KBM-7 (cell line): ENCODE measurements around the gene THBS3.
"Not testable (repeated sequence)": the region's sequence is repeated elsewhere in the genome, so short reads cannot be mapped to it uniquely, and the experiment has no call there.

ENCODE experiments used
- DNase-seq: peaks from one replicate; pipeline ENCODE4 v3.0.0-alpha.2; 2015
- in situ Hi-C: fragments of 300-500 bp; cut with MboI; formaldehyde crosslinking; loops from 2 replicates; pipeline ENCODE4 v1.14.3; 2020; ENCODE audit warnings: low sequenced_read_pairs, low pct_unique_long_range_greater_than_20kb, mixed read lengths

THBS3 gene

GRCh38 chr1:155207806-155208540 is at the start of gene THBS3:
THBS3 (minus strand) TSS chr1:155207897; CDS start chr1:155207876, 21 bp downstream.
- in situ Hi-C loops, result no loop called here

GRCh38 chr1:155256058-155256852 is 48.6 kb upstream of the THBS3 start:
- no peak for DNase-seq
- in situ Hi-C loops, result no loop called here

More at GRCh38 chr1:155207806-155208540, at the start of gene THBS3:
- no peak for DNase-seq

- in situ Hi-C loops, result no loop called here
- DNase-seq, result peak; percentile 76
These were observed 47.7 kb upstream of the THBS3 start, which contains the start of gene ENTREP3 for GRCh38 chr1:155255243-155256007. ENTREP3 (minus strand) TSS chr1:155255483; CDS start chr1:155254877, 606 bp downstream.

- no peak for DNase-seq
- in situ Hi-C loops, result no loop called here
These were observed 47.1 kb upstream of the THBS3 start for GRCh38 chr1:155254714-155255242.

GRCh38 chr1:155254228-155254713 is 46.6 kb upstream of the THBS3 start:
- in situ Hi-C loops, result no loop called here
- DNase-seq, result no peak

- in situ Hi-C loops, result no loop called here
- DNase-seq, result no peak
These were observed 46.1 kb upstream of the THBS3 start for GRCh38 chr1:155253797-155254196.

- DNase-seq, result peak; percentile 28
- in situ Hi-C loops, result no loop called here
These were observed 45.5 kb upstream of the THBS3 start for GRCh38 chr1:155253208-155253607.

GRCh38 chr1:155251566-155251965 is 43.9 kb upstream of the THBS3 start:
- in situ Hi-C loops, result no loop called here
- no peak for DNase-seq

GRCh38 chr1:155250633-155251449 is 43.1 kb upstream of the THBS3 start:
- peak; percentile 93 for DNase-seq
- in situ Hi-C loops, result no loop called here

- in situ Hi-C loops, result no loop called here
- no peak for DNase-seq
These were observed 42.5 kb upstream of the THBS3 start for GRCh38 chr1:155250246-155250632.

- no peak for DNase-seq
- in situ Hi-C loops, result no loop called here
These were observed 40.2 kb upstream of the THBS3 start for GRCh38 chr1:155247667-155248553.

- in situ Hi-C loops, DNase-seq: not testable (repeated sequence)
These were observed 39.1 kb upstream of the THBS3 start for GRCh38 chr1:155246796-155247195.

GRCh38 chr1:155245163-155245524 is 37.4 kb upstream of the THBS3 start:
- DNase-seq, result no peak
- in situ Hi-C loops, result no loop called here

- DNase-seq, result peak; percentile 99
- in situ Hi-C loops, result no loop called here
These were observed 36.9 kb upstream of the THBS3 start for GRCh38 chr1:155244368-155245162.

- DNase-seq, result no peak
- in situ Hi-C loops, result no loop called here
These were observed 35.2 kb upstream of the THBS3 start for GRCh38 chr1:155242805-155243358.

- in situ Hi-C loops, result no loop called here
- DNase-seq, result no peak
These were observed 34.2 kb upstream of the THBS3 start for GRCh38 chr1:155241841-155242264.
